DOHH2 (cell line): ENCODE measurements around the gene PCBD2.
"Not testable (repeated sequence)": the region's sequence is repeated elsewhere in the genome, so short reads cannot be mapped to it uniquely, and the experiment has no call there.

Experiments used
- H3F3A ChIP-seq: fragments of 200-600 bp; sonication (generic), shearing (Covaris generic); 2 replicates; pipeline ENCODE4 v1.6.0; 2016; ENCODE audit warnings: antibody characterized with exemption, mild to moderate bottlenecking; ENCODE audit not compliant: control insufficient read depth, insufficient read depth
- H3K27ac ChIP-seq: fragments of 200-600 bp; sonication (generic); 2 replicates; pipeline ENCODE4 v1.5.1; 2014; ENCODE audit warnings: low read depth, mild to moderate bottlenecking, low read length, moderate library complexity
- H3K27me3 ChIP-seq: fragments of 200-600 bp; sonication (generic); 2 replicates; pipeline ENCODE4 v1.6.1; 2014; ENCODE audit warnings: mild to moderate bottlenecking, low read length, mixed read lengths; ENCODE audit not compliant: control insufficient read depth
- H3K36me3 ChIP-seq: fragments of 200-600 bp; sonication (generic); 2 replicates; pipeline ENCODE4 v1.6.1; 2014; ENCODE audit warnings: mild to moderate bottlenecking, low read length, moderate library complexity, mixed read lengths; ENCODE audit not compliant: control insufficient read depth
- H3K4me1 ChIP-seq: fragments of 200-600 bp; sonication (generic); 2 replicates; pipeline ENCODE4 v1.6.1; 2014; ENCODE audit warnings: mild to moderate bottlenecking, low read length, mixed read lengths; ENCODE audit not compliant: control insufficient read depth
- H3K4me2 ChIP-seq: fragments of 200-600 bp; sonication (generic); 2 replicates; pipeline ENCODE4 v1.6.0; 2014; ENCODE audit warnings: mild to moderate bottlenecking, low read length, moderate library complexity
- H3K4me3 ChIP-seq: fragments of 200-600 bp; sonication (generic); 2 replicates; pipeline ENCODE4 v1.5.1; 2014; ENCODE audit warnings: mild to moderate bottlenecking, low read length, mixed read lengths
- H3K79me2 ChIP-seq: fragments of 200-600 bp; sonication (generic); 2 replicates; pipeline ENCODE4 v1.6.1; 2014; ENCODE audit warnings: mild to moderate bottlenecking, low read length, mixed read lengths; ENCODE audit not compliant: control insufficient read depth
- H3K9me2 ChIP-seq: fragments of 200-600 bp; sonication (generic); replicated peaks from 2 replicates; pipeline ENCODE4 v1.6.1; 2014; ENCODE audit warnings: mild to moderate bottlenecking, low read length, mixed read lengths; ENCODE audit not compliant: control insufficient read depth
- H3K9me3 ChIP-seq: fragments of 200-600 bp; sonication (generic); 2 replicates; pipeline ENCODE4 v1.6.1; 2014; ENCODE audit warnings: antibody characterized with exemption, low read length, mixed read lengths; ENCODE audit not compliant: control insufficient read depth, insufficient read depth
- H4K20me1 ChIP-seq: fragments of 200-600 bp; sonication (generic); 2 replicates; pipeline ENCODE4 v1.6.0; 2014; ENCODE audit warnings: low read depth, mild to moderate bottlenecking, antibody characterized with exemption, low read length, moderate library complexity; ENCODE audit not compliant: control insufficient read depth, insufficient read depth
- CTCF ChIP-seq: fragments of 200-600 bp; sonication (generic); IDR thresholded peaks from one replicate; pipeline ENCODE4 v1.5.1; 2014; ENCODE audit warnings: antibody characterized with exemption, mild to moderate bottlenecking, low read depth, low read length; ENCODE audit not compliant: poor library complexity, severe bottlenecking
- EZH2phosphoT487 ChIP-seq: fragments of 200-600 bp; sonication (generic); IDR thresholded peaks from 2 replicates; pipeline ENCODE4 v1.6.1; 2017; ENCODE audit warnings: borderline replicate concordance, mild to moderate bottlenecking, antibody characterized with exemption, low read length, moderate library complexity, mixed read lengths

PCBD2 gene

GRCh38 chr5:134995850-134996402, 91.0 kb downstream of the PCBD2 start:
- no peak overlapping the region for H3K4me3 ChIP-seq
- no peaks in the 10 kb centered on the region for H3K27me3 ChIP-seq
- no peaks in the 10 kb centered on the region for H3F3A ChIP-seq
- no peaks in the 10 kb centered on the region for H3K79me2 ChIP-seq
- H4K20me1 ChIP-seq, result no peaks in the 10 kb centered on the region
- H3K4me2 ChIP-seq, result no peak overlapping the region
- H3K36me3 ChIP-seq, result no peaks in the 10 kb centered on the region
- no peak for TF ChIP-seq EZH2phosphoT487
- TF ChIP-seq CTCF, result no peak
- peaks cover 5% of the 10 kb centered on the region; the same call in 1 of the 2 replicates for H3K9me3 ChIP-seq
- H3K9me2 ChIP-seq, result no peaks in the 10 kb centered on the region
- H3K27ac ChIP-seq, result no peak overlapping the region
- H3K4me1 ChIP-seq, result peaks cover 16% of the 10 kb centered on the region

GRCh38 chr5:134997015-134997414, 92.1 kb downstream of the PCBD2 start:
- no peak overlapping the region for H3K4me3 ChIP-seq
- H3F3A ChIP-seq, result no peaks in the 10 kb centered on the region
- no peak overlapping the region for H3K4me2 ChIP-seq
- H3K4me1 ChIP-seq, result peaks cover 16% of the 10 kb centered on the region
- no peaks in the 10 kb centered on the region for H3K36me3 ChIP-seq
- no peaks in the 10 kb centered on the region for H3K27me3 ChIP-seq
- H4K20me1 ChIP-seq, result no peaks in the 10 kb centered on the region
- no peaks in the 10 kb centered on the region for H3K79me2 ChIP-seq
- H3K9me2 ChIP-seq, result no peaks in the 10 kb centered on the region
- H3K27ac ChIP-seq, result no peak overlapping the region
- TF ChIP-seq CTCF (no peak), EZH2phosphoT487 (no peak)
- no peaks in the 10 kb centered on the region for H3K9me3 ChIP-seq

- H3K27ac ChIP-seq, H3K9me3 ChIP-seq, H3F3A ChIP-seq, H4K20me1 ChIP-seq, H3K4me2 ChIP-seq, H3K4me3 ChIP-seq, H3K9me2 ChIP-seq, H3K36me3 ChIP-seq, H3K27me3 ChIP-seq, H3K79me2 ChIP-seq: not testable (repeated sequence)
- H3K4me1 ChIP-seq, result peaks cover 16% of the 10 kb centered on the region
Measured at GRCh38 chr5:134998068-134998467, 93.1 kb downstream of the PCBD2 start.

GRCh38 chr5:135004376-135004775, 99.4 kb downstream of the PCBD2 start:
- H3K36me3 ChIP-seq, result no peaks in the 10 kb centered on the region
- no peak overlapping the region for H3K4me2 ChIP-seq
- no peaks in the 10 kb centered on the region for H3F3A ChIP-seq
- no peak overlapping the region for H3K4me3 ChIP-seq
- no peaks in the 10 kb centered on the region for H3K9me2 ChIP-seq
- H3K4me1 ChIP-seq, result no peaks in the 10 kb centered on the region
- H3K27me3 ChIP-seq, result no peaks in the 10 kb centered on the region
- no peaks in the 10 kb centered on the region for H3K79me2 ChIP-seq
- H3K27ac ChIP-seq, result no peak overlapping the region
- H3K9me3 ChIP-seq, result no peaks in the 10 kb centered on the region
- no peak for TF ChIP-seq EZH2phosphoT487
- TF ChIP-seq CTCF, result no peak
- H4K20me1 ChIP-seq, result no peaks in the 10 kb centered on the region
